Gastroesophageal sphincter (tissue), 4 donors: ENCODE results near the gene NCOA3. TPM values are rescaled to one million over a fixed set of nuclear protein-coding genes. Genes with fewer than 3 reads are reported as not detected.

Experiments
- ATAC-seq: fragments of 150-250 bp; one replicate; pipeline ENCODE4 v1.9.1; 2016; ENCODE audit warnings: mild to moderate bottlenecking, moderate library complexity
- H3K27ac ChIP-seq, 4 donors: fragments of 200-600 bp; sonication (generic) in 3 of 4; 1 replicate in 3 of 4; 2 replicates in 1 of 4; pipeline ENCODE4 v1.5.1; 2016 to 2019
- H3K27me3 ChIP-seq: fragments of 200-600 bp; sonication (generic); one replicate; pipeline ENCODE4 v1.5.1; 2019
- H3K36me3 ChIP-seq, 2 donors: fragments of 200-600 bp; sonication (generic); one replicate each; pipeline ENCODE4 v1.5.1; 2019; ENCODE audit warnings: control low read depth in 1 of 2
- H3K4me1 ChIP-seq, 3 donors: fragments of 200-600 bp; sonication (generic); 1 replicate in 2 of 3; 2 replicates in 1 of 3; pipeline ENCODE4 v1.5.1; 2016 to 2019; ENCODE audit warnings: control low read depth in 2 of 3
- H3K4me3 ChIP-seq, 2 donors: fragments of 200-600 bp; sonication (generic); one replicate each; pipeline ENCODE4 v1.5.1; 2019; ENCODE audit warnings: mild to moderate bottlenecking in 1 of 2, moderate library complexity in 1 of 2
- H3K9me3 ChIP-seq, 3 donors: fragments of 200-600 bp; sonication (generic); one replicate each; pipeline ENCODE4 v1.5.1; 2017 to 2019; ENCODE audit warnings: control low read depth in 2 of 3
- EP300 ChIP-seq: sonication (generic); formaldehyde crosslinking; IDR thresholded peaks from one replicate; pipeline ENCODE4 v1.6.1; 2017; ENCODE audit warnings: antibody characterized with exemption, mild to moderate bottlenecking
- POLR2A ChIP-seq, 2 donors: fragments of 450-650 bp; IDR thresholded peaks; one replicate each; pipeline ENCODE4 v1.6.1; 2017; ENCODE audit warnings: antibody characterized with exemption in 2 of 2, mild to moderate bottlenecking in 2 of 2, moderate library complexity in 1 of 2
- POLR2AphosphoS5 ChIP-seq: sonication (generic); formaldehyde crosslinking; IDR thresholded peaks from one replicate; pipeline ENCODE4 v1.6.1; 2017; ENCODE audit warnings: antibody characterized with exemption
- WGBS, 2 donors: methylation state at CpG; one replicate each; pipeline ENCODE4 v1.1.5; 2018; ENCODE audit warnings: low coverage in 1 of 2; 5-methylcytosine and 5-hydroxymethylcytosine counted together
- total RNA-seq, 4 donors: library from RNA; depleted of rRNA; stranded (reverse); fragments of >200 nt; gene quantifications; one replicate each; pipeline ENCODE4 v1.1.0, GENCODE V29; 2016
- TF ChIP-seq, protein P1 (sequence below), 4 experiments: fragments of 200-600 bp in 2 of 4; fragments of 450-650 bp in 2 of 4; sonication (generic) in 1 of 4; IDR thresholded peaks; one replicate each; pipeline ENCODE4 v1.5.1; 2017 to 2019; ENCODE audit warnings: antibody characterized with exemption in 4 of 4, mild to moderate bottlenecking in 2 of 4, moderate library complexity in 2 of 4

The NCOA3 gene
- 10 to 100 TPM; 28.8 to 44.5 (median 37.6) TPM for total RNA-seq

DNA sequence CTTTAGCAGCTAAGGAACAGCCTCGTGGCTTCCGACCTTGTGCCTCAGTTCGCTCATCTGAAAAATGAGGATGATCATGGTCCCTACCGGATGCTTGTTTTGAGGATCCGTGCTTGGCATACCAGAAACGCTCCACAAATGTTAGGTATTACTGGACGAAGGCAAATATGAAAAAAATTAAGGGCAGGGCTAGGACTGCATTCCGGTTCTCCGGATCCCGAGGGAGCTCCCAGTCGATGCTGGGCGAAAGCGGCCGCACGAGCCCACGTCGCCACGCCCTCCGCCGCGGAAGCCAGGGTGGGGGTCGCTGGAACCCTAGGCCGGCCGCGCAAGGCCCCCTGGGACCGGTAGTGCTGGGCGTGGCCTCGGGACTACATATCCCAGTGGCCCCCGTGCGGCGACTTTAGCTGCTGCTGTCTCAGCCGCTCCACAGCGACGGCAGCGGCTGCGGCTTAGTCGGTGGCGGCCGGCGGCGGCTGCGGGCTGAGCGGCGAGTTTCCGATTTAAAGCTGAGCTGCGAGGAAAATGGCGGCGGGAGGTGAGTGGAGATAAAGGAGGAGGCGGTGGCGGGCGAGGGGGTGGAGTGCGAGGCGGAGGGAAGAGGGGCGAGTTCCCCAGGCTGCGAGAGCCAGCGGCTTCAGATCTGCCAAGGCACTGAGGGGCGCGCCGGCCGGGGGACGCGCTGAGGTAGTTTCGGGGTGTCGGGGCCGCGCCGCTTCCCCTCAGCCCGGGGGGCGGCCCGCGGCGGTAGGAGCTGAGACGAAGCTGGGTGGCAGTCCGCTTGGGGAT, at the start of gene NCOA3:
Gene NCOA3, plus strand, starts transcription at position 406 of the 789 bp plus-strand sequence. CDS start 120,361 bp downstream, outside the sequence.
- H3K27me3 ChIP-seq = no peaks in the 10 kb centered on the region
- H3K4me1 ChIP-seq = peaks cover 6 to 48% (median 7%) of the 10 kb centered on the region in 3 donors
- peak; percentile 98 for ATAC-seq
- H3K9me3 ChIP-seq = no peaks in the 10 kb centered on the region
- H3K4me3 ChIP-seq = peak within 1 kb of the TSS; percentile 85 to 99
- peak within 1 kb of the TSS; percentile 91 to 95 (median 95) for H3K27ac ChIP-seq
- WGBS, 2 donors = 0 to 2% methylated on average over 6 to 17 of the region's 74 CpGs
- no peaks in the 10 kb centered on the region for H3K36me3 ChIP-seq
- TF ChIP-seq POLR2A (IDR thresholded peaks at IDR 0.05) (peak; percentile 89 to 91), POLR2AphosphoS5 (peak; percentile 95), EP300 (no peak)
- TF ChIP-seq, protein P1, sequence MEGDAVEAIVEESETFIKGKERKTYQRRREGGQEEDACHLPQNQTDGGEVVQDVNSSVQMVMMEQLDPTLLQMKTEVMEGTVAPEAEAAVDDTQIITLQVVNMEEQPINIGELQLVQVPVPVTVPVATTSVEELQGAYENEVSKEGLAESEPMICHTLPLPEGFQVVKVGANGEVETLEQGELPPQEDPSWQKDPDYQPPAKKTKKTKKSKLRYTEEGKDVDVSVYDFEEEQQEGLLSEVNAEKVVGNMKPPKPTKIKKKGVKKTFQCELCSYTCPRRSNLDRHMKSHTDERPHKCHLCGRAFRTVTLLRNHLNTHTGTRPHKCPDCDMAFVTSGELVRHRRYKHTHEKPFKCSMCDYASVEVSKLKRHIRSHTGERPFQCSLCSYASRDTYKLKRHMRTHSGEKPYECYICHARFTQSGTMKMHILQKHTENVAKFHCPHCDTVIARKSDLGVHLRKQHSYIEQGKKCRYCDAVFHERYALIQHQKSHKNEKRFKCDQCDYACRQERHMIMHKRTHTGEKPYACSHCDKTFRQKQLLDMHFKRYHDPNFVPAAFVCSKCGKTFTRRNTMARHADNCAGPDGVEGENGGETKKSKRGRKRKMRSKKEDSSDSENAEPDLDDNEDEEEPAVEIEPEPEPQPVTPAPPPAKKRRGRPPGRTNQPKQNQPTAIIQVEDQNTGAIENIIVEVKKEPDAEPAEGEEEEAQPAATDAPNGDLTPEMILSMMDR (IDR thresholded peaks at IDR 0.05) = peak; percentile 40 to 87 (median 74)

- no peak for TF ChIP-seq POLR2A (IDR thresholded peaks at IDR 0.05)
- no peak for TF ChIP-seq EP300
- TF ChIP-seq POLR2AphosphoS5 = no peak
- TF ChIP-seq, protein P1 (IDR thresholded peaks at IDR 0.05) = no peak
- Histone ChIP-seq H3K4me3 (no peak overlapping the region), H3K9me3 (no peaks in the 10 kb centered on the region), H3K27me3 (no peaks in the 10 kb centered on the region), H3K4me1 (no peaks in the 10 kb centered on the region), H3K27ac (no peak overlapping the region), H3K36me3 (no peaks in the 10 kb centered on the region)
- ATAC-seq = no peak
- 88% methylated on average over 1 of the region's 1 CpG for WGBS, 2 donors
Observed at GRCh38 chr20:47452736-47453161, 48.9 kb upstream of the NCOA3 start.

- Histone ChIP-seq H3K27me3 (no peaks in the 10 kb centered on the region), H3K4me3 (no peak overlapping the region), H3K9me3 (no peaks in the 10 kb centered on the region), H3K36me3 (no peaks in the 10 kb centered on the region), H3K27ac (no peak overlapping the region), H3K4me1 (no peaks in the 10 kb centered on the region)
- whole genome bisulfite sequencing, 2 donors = 22 to 62% methylated on average over 2 to 4 of the region's 4 CpGs
- ATAC-seq = no peak
- TF ChIP-seq, protein P1 (IDR thresholded peaks at IDR 0.05) = no peak
- TF ChIP-seq POLR2A (IDR thresholded peaks at IDR 0.05) (no peak), EP300 (no peak), POLR2AphosphoS5 (no peak)
Observed at GRCh38 chr20:47453167-47453782, 48.4 kb upstream of the NCOA3 start.

DNA sequence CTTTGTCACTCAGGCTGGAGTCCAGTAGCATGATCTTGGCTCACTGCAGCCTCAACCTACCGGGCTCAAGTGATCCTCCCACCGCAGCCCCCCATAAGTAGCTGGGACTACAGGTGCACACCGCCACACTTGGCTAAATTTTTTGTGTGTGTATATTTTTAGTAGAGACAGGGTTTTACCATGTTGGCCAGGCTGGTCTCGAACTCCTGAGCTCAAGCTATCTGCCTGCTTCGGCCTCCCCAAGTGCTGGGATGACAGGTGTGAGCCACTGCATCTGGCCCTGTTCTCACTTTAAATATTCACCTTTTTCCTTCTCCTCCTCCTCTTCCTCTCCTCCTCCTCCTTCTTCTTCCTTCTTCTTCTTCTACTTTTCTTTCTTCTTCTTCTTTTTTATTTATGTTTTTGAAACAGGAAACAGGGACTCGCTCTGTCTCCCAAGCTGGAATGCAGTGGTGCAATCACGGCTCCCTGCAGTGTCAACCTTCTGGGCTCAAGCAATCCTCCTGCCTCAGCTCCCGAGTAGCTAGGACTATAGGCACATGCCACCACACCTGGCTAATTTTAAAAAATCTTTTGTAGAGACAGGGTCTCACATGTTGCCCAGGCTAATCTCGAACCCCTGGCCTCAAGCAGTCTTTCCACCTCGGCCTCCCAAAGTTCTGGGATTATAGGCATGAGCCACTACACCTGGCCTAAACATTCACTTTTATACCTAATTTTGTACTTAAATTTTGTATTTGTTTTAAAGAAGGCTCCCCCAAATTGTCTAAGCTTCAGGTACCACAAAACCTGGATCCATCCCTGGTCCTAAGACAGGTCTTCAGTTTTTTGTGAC, 47.2 kb upstream of the NCOA3 start:
- H3K4me1 ChIP-seq = no peaks in the 10 kb centered on the region
- H3K36me3 ChIP-seq = no peaks in the 10 kb centered on the region
- H3K27ac ChIP-seq = no peak overlapping the region
- H3K27me3 ChIP-seq = no peaks in the 10 kb centered on the region
- H3K4me3 ChIP-seq = no peak overlapping the region
- no peak for TF ChIP-seq EP300
- TF ChIP-seq, protein P1 (IDR thresholded peaks at IDR 0.05) = no peak
- TF ChIP-seq POLR2AphosphoS5 = no peak
- TF ChIP-seq POLR2A (IDR thresholded peaks at IDR 0.05) = no peak
- no peaks in the 10 kb centered on the region for H3K9me3 ChIP-seq
- 88 to 98% methylated on average over 6 to 8 of the region's 10 CpGs for WGBS, 2 donors
- no peak for ATAC-seq
